ENCODE results near the gene RAB9B.

Gene RAB9B

GRCh38 chrX:103831803-103832544, at the start of gene RAB9B:
TSS of gene RAB9B (minus strand) at chrX:103832257. CDS start at chrX:103825784, 6,473 bp downstream.
- H3K4me1 ChIP-seq (ENCODE audit: insufficient read depth, low read length), result peaks cover 3% of the 10 kb centered on the region
- peak within 1 kb of the TSS; percentile 71 for H2AFZ ChIP-seq (ENCODE audit: low read depth, low read length)
- H3K4me3 ChIP-seq (ENCODE audit: low read length), result peak within 1 kb of the TSS; percentile 65
- no peaks in the 10 kb centered on the region for H3K36me3 ChIP-seq (ENCODE audit: insufficient read depth, low read length)
- H3K27me3 ChIP-seq (ENCODE audit: insufficient read depth, low read length), result no peaks in the 10 kb centered on the region
- H3K9me3 ChIP-seq (ENCODE audit: low read length), result no peaks in the 10 kb centered on the region

- Histone ChIP-seq H3K36me3 (ENCODE audit: insufficient read depth, low read length) (no peaks in the 10 kb centered on the region), H3K4me1 (ENCODE audit: insufficient read depth, low read length) (peaks cover 2% of the 10 kb centered on the region), H2AFZ (ENCODE audit: low read depth, low read length) (no peak overlapping the region), H3K4me3 (ENCODE audit: low read length) (no peak overlapping the region), H3K9me3 (ENCODE audit: low read length) (no peaks in the 10 kb centered on the region), H3K27me3 (ENCODE audit: insufficient read depth, low read length) (no peaks in the 10 kb centered on the region)
Measured at GRCh38 chrX:103879339-103879738, 47.3 kb upstream of the RAB9B start.

- no peak overlapping the region for H3K4me3 ChIP-seq (ENCODE audit: low read length)
- H3K36me3 ChIP-seq (ENCODE audit: insufficient read depth, low read length), result no peaks in the 10 kb centered on the region
- H2AFZ ChIP-seq (ENCODE audit: low read depth, low read length), result no peak overlapping the region
- no peaks in the 10 kb centered on the region for H3K27me3 ChIP-seq (ENCODE audit: insufficient read depth, low read length)
- no peaks in the 10 kb centered on the region for H3K9me3 ChIP-seq (ENCODE audit: low read length)
- H3K4me1 ChIP-seq (ENCODE audit: insufficient read depth, low read length), result peaks cover 2% of the 10 kb centered on the region
Measured at GRCh38 chrX:103878466-103879122, 46.5 kb upstream of the RAB9B start.

- no peaks in the 10 kb centered on the region for H3K36me3 ChIP-seq (ENCODE audit: insufficient read depth, low read length)
- no peak overlapping the region for H3K4me3 ChIP-seq (ENCODE audit: low read length)
- no peak overlapping the region for H2AFZ ChIP-seq (ENCODE audit: low read depth, low read length)
- H3K4me1 ChIP-seq (ENCODE audit: insufficient read depth, low read length), result peaks cover 2% of the 10 kb centered on the region
- H3K27me3 ChIP-seq (ENCODE audit: insufficient read depth, low read length), result no peaks in the 10 kb centered on the region
- H3K9me3 ChIP-seq (ENCODE audit: low read length), result no peaks in the 10 kb centered on the region
Measured at GRCh38 chrX:103877571-103877970, 45.5 kb upstream of the RAB9B start.

GRCh38 chrX:103864886-103865534, 33.0 kb upstream of the RAB9B start:
- no peak overlapping the region for H3K4me3 ChIP-seq (ENCODE audit: low read length)
- no peaks in the 10 kb centered on the region for H3K36me3 ChIP-seq (ENCODE audit: insufficient read depth, low read length)
- H3K4me1 ChIP-seq (ENCODE audit: insufficient read depth, low read length), result no peaks in the 10 kb centered on the region
- no peak overlapping the region for H2AFZ ChIP-seq (ENCODE audit: low read depth, low read length)
- no peaks in the 10 kb centered on the region for H3K9me3 ChIP-seq (ENCODE audit: low read length)
- no peaks in the 10 kb centered on the region for H3K27me3 ChIP-seq (ENCODE audit: insufficient read depth, low read length)

GRCh38 chrX:103864149-103864548, 32.1 kb upstream of the RAB9B start:
- Histone ChIP-seq H2AFZ (ENCODE audit: low read depth, low read length) (no peak overlapping the region), H3K4me3 (ENCODE audit: low read length) (no peak overlapping the region), H3K9me3 (ENCODE audit: low read length) (no peaks in the 10 kb centered on the region), H3K4me1 (ENCODE audit: insufficient read depth, low read length) (no peaks in the 10 kb centered on the region), H3K36me3 (ENCODE audit: insufficient read depth, low read length) (no peaks in the 10 kb centered on the region), H3K27me3 (ENCODE audit: insufficient read depth, low read length) (no peaks in the 10 kb centered on the region)

- Histone ChIP-seq H3K36me3 (ENCODE audit: insufficient read depth, low read length) (no peaks in the 10 kb centered on the region), H3K4me1 (ENCODE audit: insufficient read depth, low read length) (no peaks in the 10 kb centered on the region), H2AFZ (ENCODE audit: low read depth, low read length) (no peak overlapping the region), H3K4me3 (ENCODE audit: low read length) (no peak overlapping the region), H3K9me3 (ENCODE audit: low read length) (no peaks in the 10 kb centered on the region), H3K27me3 (ENCODE audit: insufficient read depth, low read length) (no peaks in the 10 kb centered on the region)
Measured at GRCh38 chrX:103861200-103861599, 29.1 kb upstream of the RAB9B start.

- Histone ChIP-seq H3K36me3 (ENCODE audit: insufficient read depth, low read length) (no peaks in the 10 kb centered on the region), H3K27me3 (ENCODE audit: insufficient read depth, low read length) (no peaks in the 10 kb centered on the region), H3K4me3 (ENCODE audit: low read length) (no peak overlapping the region), H3K4me1 (ENCODE audit: insufficient read depth, low read length) (no peaks in the 10 kb centered on the region), H3K9me3 (ENCODE audit: low read length) (no peaks in the 10 kb centered on the region), H2AFZ (ENCODE audit: low read depth, low read length) (no peak overlapping the region)
Measured at GRCh38 chrX:103849558-103849957, 17.5 kb upstream of the RAB9B start.

- no peaks in the 10 kb centered on the region for H3K4me1 ChIP-seq (ENCODE audit: insufficient read depth, low read length)
- H3K4me3 ChIP-seq (ENCODE audit: low read length), result no peak overlapping the region
- H3K36me3 ChIP-seq (ENCODE audit: insufficient read depth, low read length), result no peaks in the 10 kb centered on the region
- no peak overlapping the region for H2AFZ ChIP-seq (ENCODE audit: low read depth, low read length)
- no peaks in the 10 kb centered on the region for H3K27me3 ChIP-seq (ENCODE audit: insufficient read depth, low read length)
- H3K9me3 ChIP-seq (ENCODE audit: low read length), result no peaks in the 10 kb centered on the region
Measured at GRCh38 chrX:103847174-103847870, 15.3 kb upstream of the RAB9B start.

- Histone ChIP-seq H2AFZ (ENCODE audit: low read depth, low read length) (no peak overlapping the region), H3K4me1 (ENCODE audit: insufficient read depth, low read length) (no peaks in the 10 kb centered on the region), H3K27me3 (ENCODE audit: insufficient read depth, low read length) (no peaks in the 10 kb centered on the region), H3K9me3 (ENCODE audit: low read length) (no peaks in the 10 kb centered on the region), H3K36me3 (ENCODE audit: insufficient read depth, low read length) (no peaks in the 10 kb centered on the region), H3K4me3 (ENCODE audit: low read length) (no peak overlapping the region)
Measured at GRCh38 chrX:103846386-103846785, 14.3 kb upstream of the RAB9B start.

- H3K36me3 ChIP-seq (ENCODE audit: insufficient read depth, low read length), result no peaks in the 10 kb centered on the region
Measured at GRCh38 chrX:103845165-103845653, 13.2 kb upstream of the RAB9B start.

GRCh38 chrX:103839404-103839803, 7.3 kb upstream of the RAB9B start:
- Histone ChIP-seq H3K27me3 (ENCODE audit: insufficient read depth, low read length) (no peaks in the 10 kb centered on the region), H3K4me1 (ENCODE audit: insufficient read depth, low read length) (no peaks in the 10 kb centered on the region), H3K9me3 (ENCODE audit: low read length) (no peaks in the 10 kb centered on the region), H3K4me3 (ENCODE audit: low read length) (no peak overlapping the region), H3K36me3 (ENCODE audit: insufficient read depth, low read length) (no peaks in the 10 kb centered on the region), H2AFZ (ENCODE audit: low read depth, low read length) (no peak overlapping the region)

More at GRCh38 chrX:103845165-103845653, 13.2 kb upstream of the RAB9B start:
- Histone ChIP-seq H3K27me3 (ENCODE audit: insufficient read depth, low read length) (no peaks in the 10 kb centered on the region), H3K4me1 (ENCODE audit: insufficient read depth, low read length) (no peaks in the 10 kb centered on the region), H2AFZ (ENCODE audit: low read depth, low read length) (no peak overlapping the region), H3K9me3 (ENCODE audit: low read length) (no peaks in the 10 kb centered on the region), H3K4me3 (ENCODE audit: low read length) (no peak overlapping the region)
